OCI-LY3 (cell line): ENCODE data around the gene ENKD1.

ENCODE experiments used
- CTCF ChIP-seq: fragments of 200-600, 300-600 bp; sonication (generic); IDR thresholded peaks from 2 replicates; pipeline ENCODE4 v1.5.1; 2014; ENCODE audit warnings: antibody characterized with exemption, low read length, low read depth
- EZH2phosphoT487 ChIP-seq: fragments of 200-600 bp; shearing (Covaris generic); IDR thresholded peaks from 2 replicates; pipeline ENCODE4 v1.6.1; 2018; ENCODE audit warnings: antibody characterized with exemption, mixed run types, low read depth

- TF ChIP-seq CTCF (no peak), EZH2phosphoT487 (no peak)
Measured at GRCh38 chr16:67677712-67678111, 11.2 kb upstream of the ENKD1 start.
